A549 (cell line): ENCODE data around the gene HNMT. TPM values are rescaled to one million over a fixed set of nuclear protein-coding genes. Genes with fewer than 3 reads are reported as not detected.

Experiments
- ATAC-seq, 2 experiments: fragments of 200-7000 bp in 1 of 2; fragments of >200 bp in 1 of 2; cut with Nextera tagmentation in 1 of 2; cut with Tn5 transposase in 1 of 2; 3 replicates each; pipeline versions ENCODE4 v1.8.0 to v1.9.1; 2018 to 2020; ENCODE audit warnings: mild to moderate bottlenecking in 1 of 2, moderate library complexity in 1 of 2
- CTCF ChIA-PET: fragments of 300-600 bp; sonication (Branson Sonifier 250); formaldehyde crosslinking; extraction: SDS; loops from one replicate; lab custom pipeline; 2021; ENCODE audit warnings: antibody characterized with exemption, inconsistent platforms; lab: Yijun Ruan, JAX
- POLR2A ChIA-PET: fragments of 350-600 bp; formaldehyde crosslinking; extraction: SDS; loops from one replicate; lab custom pipeline; 2021; ENCODE audit warnings: antibody characterized with exemption, inconsistent platforms; lab: Yijun Ruan, JAX
- DNase-seq, 2 experiments: peaks; one replicate each; pipeline versions ENCODE4 v3.0.0 to v3.0.0-alpha.2; 2011 to 2016; ENCODE audit warnings: low read depth in 1 of 2, low spot score in 1 of 2
- FAIRE-seq: peaks from 2 replicates; lab custom pipeline; 2011; peaks lifted over from hg19 to GRCh38; lab: Jason Lieb, UNC
- H3K27ac ChIP-seq, 2 experiments: fragments of >200 bp; sonication (Bioruptor Twin); formaldehyde crosslinking; 3 replicates each; pipeline ENCODE4 v1.5.1; 2016 to 2017
- H3K4me1 ChIP-seq: fragments of >200 bp; sonication (Bioruptor Twin); formaldehyde crosslinking; 3 replicates; pipeline ENCODE4 v1.6.1; 2016
- H3K4me2 ChIP-seq: fragments of >200 bp; sonication (Bioruptor Twin); formaldehyde crosslinking; 3 replicates; pipeline ENCODE4 v1.6.1; 2016
- H3K4me3 ChIP-seq: fragments of >200 bp; sonication (Bioruptor Twin); formaldehyde crosslinking; 3 replicates; pipeline ENCODE4 v1.5.1; 2016
- H3K9me3 ChIP-seq: fragments of >200 bp; sonication (Bioruptor Twin); formaldehyde crosslinking; 3 replicates; pipeline ENCODE4 v1.6.1; 2016
- ATOH8 ChIP-seq: fragments of 250-450 bp; sonication (Bioruptor Pico); IDR thresholded peaks from 2 replicates; pipeline ENCODE4 v1.5.0; 2020; ENCODE audit warnings: low read depth, mild to moderate bottlenecking, moderate library complexity
- CHD2 ChIP-seq: fragments of 150-350 bp; IDR thresholded peaks from 2 replicates; pipeline ENCODE4 v1.6.1; 2014; ENCODE audit warnings: low read length; ENCODE audit not compliant: partially characterized antibody
- CHD4 ChIP-seq: fragments of 200-600 bp; sonication (generic); IDR thresholded peaks from 2 replicates; pipeline ENCODE4 v1.6.1; 2016; ENCODE audit warnings: antibody characterized with exemption, mild to moderate bottlenecking, borderline replicate concordance
- E2F6 ChIP-seq: IDR thresholded peaks from 2 replicates; pipeline ENCODE4 v1.6.1; 2012; ENCODE audit warnings: low read depth, borderline replicate concordance
- EHMT2 ChIP-seq: fragments of 200-600 bp; sonication (generic); IDR thresholded peaks from 2 replicates; pipeline ENCODE4 v1.6.1; 2016; ENCODE audit warnings: antibody characterized with exemption, low read depth, mild to moderate bottlenecking, moderate library complexity
- ESRRA ChIP-seq: fragments of 150-350 bp; IDR thresholded peaks from 2 replicates; pipeline ENCODE4 v1.6.1; 2014; ENCODE audit warnings: mild to moderate bottlenecking, low read length, borderline replicate concordance
- HDAC2 ChIP-seq: fragments of 200-600 bp; sonication (generic); IDR thresholded peaks from 2 replicates; pipeline ENCODE4 v1.6.1; 2016
- HEYL ChIP-seq: fragments of 250-450 bp; sonication (Bioruptor Pico); IDR thresholded peaks from 2 replicates; pipeline ENCODE4 v1.8.0; 2021; ENCODE audit warnings: mild to moderate bottlenecking, moderate library complexity
- KDM5A ChIP-seq: fragments of 200-600 bp; sonication (generic); IDR thresholded peaks from 2 replicates; pipeline ENCODE4 v1.6.1; 2016; ENCODE audit warnings: antibody characterized with exemption, mild to moderate bottlenecking
- MAFK ChIP-seq: fragments of 450-650 bp; IDR thresholded peaks from 2 replicates; pipeline ENCODE4 v1.6.1; 2014; ENCODE audit not compliant: partially characterized antibody
- MYC ChIP-seq: IDR thresholded peaks from 2 replicates; pipeline ENCODE4 v1.6.1; 2012; ENCODE audit warnings: mild to moderate bottlenecking, inconsistent platforms, low read length, improper control_type of control experiment, borderline replicate concordance
- PHF8 ChIP-seq: fragments of 200-600 bp; sonication (generic); IDR thresholded peaks from 2 replicates; pipeline ENCODE4 v1.6.1; 2016; ENCODE audit warnings: low read depth, mild to moderate bottlenecking, antibody characterized with exemption, moderate library complexity, borderline replicate concordance
- RCOR1 ChIP-seq: fragments of 150-350 bp; IDR thresholded peaks from 2 replicates; pipeline ENCODE4 v1.6.1; 2014; ENCODE audit warnings: antibody characterized with exemption, low read length, low read depth
- REST ChIP-seq: fragments of 200-600 bp; sonication (generic); IDR thresholded peaks from 2 replicates; pipeline ENCODE4 v1.6.1; 2016; ENCODE audit warnings: antibody characterized with exemption, mild to moderate bottlenecking, moderate library complexity
- RFX5 ChIP-seq: fragments of 450-650 bp; IDR thresholded peaks from 2 replicates; pipeline ENCODE4 v1.7.1; 2014; ENCODE audit warnings: antibody characterized with exemption, mild to moderate bottlenecking, moderate library complexity
- RNF2 ChIP-seq: fragments of 200-600 bp; sonication (generic); IDR thresholded peaks from 2 replicates; pipeline ENCODE4 v1.6.1; 2016; ENCODE audit warnings: low read depth, mild to moderate bottlenecking, antibody characterized with exemption, moderate library complexity, borderline replicate concordance
- SMC3 ChIP-seq: fragments of >200 bp; sonication (Bioruptor Twin); formaldehyde crosslinking; IDR thresholded peaks from 3 replicates; pipeline ENCODE4 v1.6.1; 2018; ENCODE audit warnings: inconsistent platforms
- TFCP2L1 ChIP-seq: fragments of 250-450 bp; sonication (Bioruptor Pico); IDR thresholded peaks from 2 replicates; pipeline ENCODE4 v1.5.0; 2021; ENCODE audit warnings: mild to moderate bottlenecking
- TP53 ChIP-seq: fragments of 250-450 bp; sonication (Bioruptor Pico); IDR thresholded peaks from 2 replicates; pipeline ENCODE4 v1.5.0; 2021; ENCODE audit warnings: mild to moderate bottlenecking, moderate library complexity
- ZFP36 ChIP-seq: fragments of 450-650 bp; IDR thresholded peaks from 2 replicates; pipeline ENCODE4 v1.6.1; 2014; ENCODE audit warnings: borderline replicate concordance; ENCODE audit not compliant: partially characterized antibody
- ZNF302 ChIP-seq: fragments of 250-450 bp; sonication (Bioruptor Pico); IDR thresholded peaks from 2 replicates; pipeline ENCODE4 v1.9.0; 2021; ENCODE audit warnings: inconsistent platforms, mild to moderate bottlenecking, moderate library complexity
- ZSCAN20 ChIP-seq: fragments of 250-450 bp; sonication (Bioruptor Pico); IDR thresholded peaks from 2 replicates; pipeline ENCODE4 v1.8.0; 2022; ENCODE audit warnings: mild to moderate bottlenecking, moderate library complexity
- WGBS: methylation state at CpG from one replicate; pipeline ENCODE4 v1.1.6; 2017; ENCODE audit errors: missing lambda C conversion rate; 5-methylcytosine and 5-hydroxymethylcytosine counted together
- polyA plus RNA-seq, 4 experiments: library from polyadenylated mRNA; depleted of rRNA in 3 of 4; stranded (reverse); fragments of >200 nt; fragmentation: RNase III in 1 of 4; extraction: RNeasy Plus Mini Kit Qiagen cat#74134 plus additional on column Dnase treatment in 1 of 4; gene quantifications; 2 replicates in 3 of 4; 3 replicates in 1 of 4; pipeline ENCODE4 v1.2.3, GENCODE V29; 2011 to 2017
- TF ChIP-seq, protein P1 (sequence below): IDR thresholded peaks from 2 replicates; pipeline ENCODE4 v1.6.1; 2012
- TF ChIP-seq, protein P2 (sequence below): fragments of 250-450 bp; sonication (Bioruptor Pico); IDR thresholded peaks from 2 replicates; pipeline ENCODE4 v1.5.0; 2021; ENCODE audit warnings: mild to moderate bottlenecking, moderate library complexity, borderline replicate concordance
- TF ChIP-seq, protein P3 (sequence below): fragments of >200 bp; sonication (Bioruptor Twin); formaldehyde crosslinking; IDR thresholded peaks from 3 replicates; pipeline ENCODE4 v1.6.1; 2016
- TF ChIP-seq, protein P4 (sequence below): fragments of 150-350 bp; IDR thresholded peaks from 2 replicates; pipeline ENCODE4 v1.6.1; 2014; ENCODE audit warnings: low read depth, mild to moderate bottlenecking, low read length

The HNMT gene
- polyA plus RNA-seq, 2 of the 4 experiments (the other 2 are of a cell fraction): 1.5 to 5.5 TPM

GRCh38 chr2:137937778-137938177 lies 26.5 kb upstream of the HNMT start:
- DNase-seq (no peak), FAIRE-seq (no peak)
- CTCF ChIA-PET: interaction anchor here (2.0 kb wide), 1 partner anchor 9 kb away, joined by 6 read pairs; no protein-coding TSS in a partner anchor
- WGBS: 64% methylated on average over 3 of the region's 3 CpGs
- Histone ChIP-seq H3K4me2 (no peak overlapping the region), H3K4me3 (no peak overlapping the region), H3K9me3 (no peaks in the 10 kb centered on the region), H3K4me1 (peaks cover 14% of the 10 kb centered on the region)
- POLR2A ChIA-PET: no interaction called here
- no peak for TF ChIP-seq ESRRA
- no peak for TF ChIP-seq CHD2
- no peak for TF ChIP-seq ZSCAN20 (CRISPR knock-in tag)
- TF ChIP-seq MAFK: no peak
- no peak for TF ChIP-seq CHD4
- no peak for TF ChIP-seq TFCP2L1
- TF ChIP-seq, protein P1, sequence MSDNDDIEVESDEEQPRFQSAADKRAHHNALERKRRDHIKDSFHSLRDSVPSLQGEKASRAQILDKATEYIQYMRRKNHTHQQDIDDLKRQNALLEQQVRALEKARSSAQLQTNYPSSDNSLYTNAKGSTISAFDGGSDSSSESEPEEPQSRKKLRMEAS: no peak
- TF ChIP-seq HEYL: no peak
- no peak for TF ChIP-seq RNF2
- no peak for TF ChIP-seq KDM5A
- TF ChIP-seq, all 56 proteins: peak for 0
- no peak overlapping the region for H3K27ac ChIP-seq
- no peak for ATAC-seq

DNA sequence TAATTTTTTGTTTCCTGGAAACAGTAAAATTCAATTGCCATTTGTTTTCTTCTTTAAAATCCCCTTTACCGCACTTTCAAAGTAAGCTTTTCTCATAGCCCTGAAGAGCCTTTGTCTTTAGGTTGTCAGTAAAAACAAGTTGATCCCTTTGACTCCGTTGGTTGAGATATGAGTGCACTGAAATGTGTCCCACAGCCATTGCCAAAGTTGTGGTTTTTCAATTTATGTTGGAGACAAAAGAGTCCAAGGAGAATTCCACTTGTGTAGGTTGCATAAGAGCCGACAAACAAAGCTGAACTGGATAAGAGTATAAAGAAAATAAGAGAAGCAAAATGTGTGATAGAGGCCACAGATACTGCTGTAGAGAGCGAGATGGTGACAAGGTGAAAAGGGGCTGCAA lies 26.1 kb upstream of the HNMT start:
- ChIA-PET POLR2A (no interaction called here), CTCF (interaction anchor here (2.0 kb wide), 1 partner anchor 9 kb away, joined by 6 read pairs; no protein-coding TSS in a partner anchor)
- Histone ChIP-seq H3K27ac (no peak overlapping the region), H3K4me1 (peaks cover 18% of the 10 kb centered on the region), H3K9me3 (no peaks in the 10 kb centered on the region), H3K4me2 (no peak overlapping the region), H3K4me3 (no peak overlapping the region)
- 89% methylated on average over 4 of the region's 4 CpGs for WGBS
- TF ChIP-seq MYC (no peak), CHD2 (no peak), REST (no peak), RCOR1 (no peak), ZNF302 (CRISPR knock-in tag) (no peak), ATOH8 (CRISPR knock-in tag) (no peak), TP53 (CRISPR knock-in tag) (no peak), EHMT2 (no peak), RFX5 (no peak), CHD4 (no peak), E2F6 (no peak), HDAC2 (no peak), SMC3 (no peak), PHF8 (no peak), ZFP36 (no peak), TFCP2L1 (no peak)
- TF ChIP-seq, protein P2, sequence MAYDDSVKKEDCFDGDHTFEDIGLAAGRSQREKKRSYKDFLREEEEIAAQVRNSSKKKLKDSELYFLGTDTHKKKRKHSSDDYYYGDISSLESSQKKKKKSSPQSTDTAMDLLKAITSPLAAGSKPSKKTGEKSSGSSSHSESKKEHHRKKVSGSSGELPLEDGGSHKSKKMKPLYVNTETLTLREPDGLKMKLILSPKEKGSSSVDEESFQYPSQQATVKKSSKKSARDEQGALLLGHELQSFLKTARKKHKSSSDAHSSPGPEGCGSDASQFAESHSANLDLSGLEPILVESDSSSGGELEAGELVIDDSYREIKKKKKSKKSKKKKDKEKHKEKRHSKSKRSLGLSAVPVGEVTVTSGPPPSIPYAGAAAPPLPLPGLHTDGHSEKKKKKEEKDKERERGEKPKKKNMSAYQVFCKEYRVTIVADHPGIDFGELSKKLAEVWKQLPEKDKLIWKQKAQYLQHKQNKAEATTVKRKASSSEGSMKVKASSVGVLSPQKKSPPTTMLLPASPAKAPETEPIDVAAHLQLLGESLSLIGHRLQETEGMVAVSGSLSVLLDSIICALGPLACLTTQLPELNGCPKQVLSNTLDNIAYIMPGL (CRISPR knock-in tag): no peak
- TF ChIP-seq, protein P3, sequence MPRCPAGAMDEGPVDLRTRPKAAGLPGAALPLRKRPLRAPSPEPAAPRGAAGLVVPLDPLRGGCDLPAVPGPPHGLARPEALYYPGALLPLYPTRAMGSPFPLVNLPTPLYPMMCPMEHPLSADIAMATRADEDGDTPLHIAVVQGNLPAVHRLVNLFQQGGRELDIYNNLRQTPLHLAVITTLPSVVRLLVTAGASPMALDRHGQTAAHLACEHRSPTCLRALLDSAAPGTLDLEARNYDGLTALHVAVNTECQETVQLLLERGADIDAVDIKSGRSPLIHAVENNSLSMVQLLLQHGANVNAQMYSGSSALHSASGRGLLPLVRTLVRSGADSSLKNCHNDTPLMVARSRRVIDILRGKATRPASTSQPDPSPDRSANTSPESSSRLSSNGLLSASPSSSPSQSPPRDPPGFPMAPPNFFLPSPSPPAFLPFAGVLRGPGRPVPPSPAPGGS: no peak
- TF ChIP-seq, protein P4, sequence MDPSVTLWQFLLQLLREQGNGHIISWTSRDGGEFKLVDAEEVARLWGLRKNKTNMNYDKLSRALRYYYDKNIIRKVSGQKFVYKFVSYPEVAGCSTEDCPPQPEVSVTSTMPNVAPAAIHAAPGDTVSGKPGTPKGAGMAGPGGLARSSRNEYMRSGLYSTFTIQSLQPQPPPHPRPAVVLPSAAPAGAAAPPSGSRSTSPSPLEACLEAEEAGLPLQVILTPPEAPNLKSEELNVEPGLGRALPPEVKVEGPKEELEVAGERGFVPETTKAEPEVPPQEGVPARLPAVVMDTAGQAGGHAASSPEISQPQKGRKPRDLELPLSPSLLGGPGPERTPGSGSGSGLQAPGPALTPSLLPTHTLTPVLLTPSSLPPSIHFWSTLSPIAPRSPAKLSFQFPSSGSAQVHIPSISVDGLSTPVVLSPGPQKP: no peak
- DNase-seq: no peak
- no peak for FAIRE-seq
- no peak for ATAC-seq
